ENCODE data around the gene S100A2. TPM values are rescaled to one million over a fixed set of nuclear protein-coding genes. Genes with fewer than 3 reads are reported as not detected.
"Not testable (repeated sequence)": the region's sequence is repeated elsewhere in the genome, so short reads cannot be mapped to it uniquely, and the experiment has no call there.

S100A2 gene
- total RNA-seq, 1 experiment from 2014 or later: 373 TPM

DNA sequence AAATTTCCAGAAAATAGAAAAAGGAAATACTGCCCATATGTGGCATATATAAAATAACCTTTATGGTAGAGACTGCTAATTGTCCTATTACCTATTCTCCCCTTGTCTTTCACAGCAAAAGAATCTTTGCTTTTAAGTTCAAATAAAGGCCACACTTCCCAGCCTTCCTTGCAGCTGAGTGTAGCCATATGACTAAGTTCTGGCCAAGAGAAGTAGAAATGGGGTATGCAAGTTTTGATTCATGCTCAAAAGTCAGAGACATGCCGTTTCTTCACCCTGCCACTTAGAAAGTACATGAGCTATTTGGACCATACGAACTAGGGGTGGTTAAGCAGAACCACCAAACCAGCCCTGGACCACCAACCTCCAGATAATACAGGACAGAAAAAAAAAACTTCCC is 18.3 kb upstream of the S100A2 start:
- no peaks in the 10 kb centered on the region for H4K20me1 ChIP-seq (ENCODE audit: low read length)
- ATAC-seq (no peak), DNase-seq (no peak)
- ChIA-PET CTCF (no interaction called here), POLR2A (ENCODE audit: unreplicated experiment) (interaction anchor here (0.5 kb wide), 1 partner anchor 21 kb away, joined by 13 read pairs; no protein-coding TSS in a partner anchor)
- no peak overlapping the region for H3K9ac ChIP-seq (ENCODE audit: low read length)
- H3K4me1 ChIP-seq (ENCODE audit: insufficient read depth, low read length): peaks cover 10% of the 10 kb centered on the region
- H3K9me2 ChIP-seq (replicated peaks; ENCODE audit: low read length): no peaks in the 10 kb centered on the region
- no peaks in the 10 kb centered on the region for H3K79me2 ChIP-seq (ENCODE audit: low read length)
- H3K36me3 ChIP-seq (ENCODE audit: low read depth, low read length): no peaks in the 10 kb centered on the region
- no peak overlapping the region for H2AFZ ChIP-seq (ENCODE audit: low read length)
- TF ChIP-seq EZH2phosphoT487 (IDR thresholded peaks at IDR 0.05; ENCODE audit: borderline replicate concordance, low read length) (no peak), EZH2 (IDR thresholded peaks at IDR 0.05; ENCODE audit: low read length, unreplicated experiment) (no peak)
- TF ChIP-seq, protein P1, sequence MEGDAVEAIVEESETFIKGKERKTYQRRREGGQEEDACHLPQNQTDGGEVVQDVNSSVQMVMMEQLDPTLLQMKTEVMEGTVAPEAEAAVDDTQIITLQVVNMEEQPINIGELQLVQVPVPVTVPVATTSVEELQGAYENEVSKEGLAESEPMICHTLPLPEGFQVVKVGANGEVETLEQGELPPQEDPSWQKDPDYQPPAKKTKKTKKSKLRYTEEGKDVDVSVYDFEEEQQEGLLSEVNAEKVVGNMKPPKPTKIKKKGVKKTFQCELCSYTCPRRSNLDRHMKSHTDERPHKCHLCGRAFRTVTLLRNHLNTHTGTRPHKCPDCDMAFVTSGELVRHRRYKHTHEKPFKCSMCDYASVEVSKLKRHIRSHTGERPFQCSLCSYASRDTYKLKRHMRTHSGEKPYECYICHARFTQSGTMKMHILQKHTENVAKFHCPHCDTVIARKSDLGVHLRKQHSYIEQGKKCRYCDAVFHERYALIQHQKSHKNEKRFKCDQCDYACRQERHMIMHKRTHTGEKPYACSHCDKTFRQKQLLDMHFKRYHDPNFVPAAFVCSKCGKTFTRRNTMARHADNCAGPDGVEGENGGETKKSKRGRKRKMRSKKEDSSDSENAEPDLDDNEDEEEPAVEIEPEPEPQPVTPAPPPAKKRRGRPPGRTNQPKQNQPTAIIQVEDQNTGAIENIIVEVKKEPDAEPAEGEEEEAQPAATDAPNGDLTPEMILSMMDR (conservative IDR thresholded peaks at IDR 0.05; ENCODE audit: low read depth, low read length): no peak
- H3K4me3 ChIP-seq (ENCODE audit: low read length): no peak overlapping the region
- H3K4me2 ChIP-seq (ENCODE audit: low read length): no peak overlapping the region
- no peaks in the 10 kb centered on the region for H3F3A ChIP-seq (ENCODE audit: low read length, unreplicated experiment)
- H3K27ac ChIP-seq (ENCODE audit: low read length): no peak overlapping the region
- intact Hi-C loops (cut with micrococcal nuclease): no loop called here
- no peaks in the 10 kb centered on the region for H3K9me3 ChIP-seq (ENCODE audit: low read length)
- no peaks in the 10 kb centered on the region for H3K27me3 ChIP-seq (ENCODE audit: low read length)
- BruUV-seq (replicated peaks): no TSS peak

DNA sequence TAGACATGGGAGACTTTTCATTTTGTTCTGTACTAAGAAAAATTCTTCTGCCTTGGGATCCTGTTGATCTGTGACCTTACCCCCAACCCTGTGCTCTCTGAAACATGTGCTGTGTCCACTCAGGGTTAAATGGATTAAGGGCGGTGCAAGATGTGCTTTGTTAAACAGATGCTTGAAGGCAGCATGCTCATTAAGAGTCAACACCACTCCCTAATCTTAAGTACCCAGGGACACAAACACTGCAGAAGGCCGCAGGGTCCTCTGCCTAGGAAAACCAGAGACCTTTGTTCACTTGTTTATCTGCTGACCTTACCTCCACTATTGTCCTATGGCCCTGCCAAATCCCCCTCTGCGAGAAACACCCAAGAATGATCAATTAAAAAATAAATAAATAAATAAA is 17.9 kb upstream of the S100A2 start:
- CTCF ChIA-PET; H3K27me3 ChIP-seq (ENCODE audit: low read length); H3K79me2 ChIP-seq (ENCODE audit: low read length); H3K27ac ChIP-seq (ENCODE audit: low read length); ATAC-seq; H3K4me3 ChIP-seq (ENCODE audit: low read length); H3K36me3 ChIP-seq (ENCODE audit: low read depth, low read length); H3K4me2 ChIP-seq (ENCODE audit: low read length); H4K20me1 ChIP-seq (ENCODE audit: low read length); H3K9me2 ChIP-seq (replicated peaks; ENCODE audit: low read length); H3K9ac ChIP-seq (ENCODE audit: low read length); DNase-seq; H3F3A ChIP-seq (ENCODE audit: low read length, unreplicated experiment); BruUV-seq (replicated peaks); H3K4me1 ChIP-seq (ENCODE audit: insufficient read depth, low read length); H3K9me3 ChIP-seq (ENCODE audit: low read length); intact Hi-C loops (cut with micrococcal nuclease); H2AFZ ChIP-seq (ENCODE audit: low read length): not testable (repeated sequence)
- POLR2A ChIA-PET (ENCODE audit: unreplicated experiment): interaction anchor here (0.5 kb wide), 1 partner anchor 21 kb away, joined by 13 read pairs; no protein-coding TSS in a partner anchor

DNA sequence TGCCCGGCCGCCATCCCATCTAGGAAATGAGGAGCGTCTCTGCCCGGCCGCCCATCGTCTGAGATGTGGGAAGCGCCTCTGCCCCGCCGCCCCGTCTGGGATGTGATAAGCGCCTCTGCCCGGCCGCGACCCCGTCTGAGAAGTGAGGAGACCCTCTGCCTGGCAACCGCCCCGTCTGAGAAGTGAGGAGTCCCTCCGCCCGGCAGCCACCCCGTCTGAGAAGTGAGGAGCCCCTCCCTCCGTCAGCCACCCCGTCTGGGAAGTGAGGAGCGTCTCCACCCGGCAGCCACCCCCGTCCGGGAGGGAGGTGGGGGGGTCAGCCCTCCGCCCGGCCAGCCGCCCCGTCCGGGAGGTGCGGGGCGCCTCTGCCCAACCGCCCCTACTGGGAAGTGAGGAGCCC is 17.2 kb upstream of the S100A2 start:
- H3K9me3 ChIP-seq (ENCODE audit: low read length); DNase-seq: not testable (repeated sequence)

DNA sequence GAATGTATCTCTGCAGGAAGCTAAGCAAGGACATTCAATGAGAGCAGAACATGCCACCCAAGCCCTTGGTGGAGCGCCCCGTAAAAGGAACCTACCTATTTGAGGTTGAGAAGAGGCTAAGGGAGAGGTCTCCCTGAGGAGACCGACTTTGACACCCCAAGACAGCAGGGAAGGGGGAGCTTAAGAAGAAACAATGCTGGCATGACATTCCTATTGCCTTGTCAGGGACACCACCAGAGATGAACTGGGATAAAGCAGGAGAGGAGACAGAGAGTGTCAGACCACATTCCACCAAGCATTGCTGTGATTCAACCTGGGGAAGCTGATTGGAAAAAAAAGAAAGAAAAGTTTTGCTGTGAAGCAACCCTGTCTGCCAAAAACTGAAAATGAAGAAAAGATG is 13.3 kb upstream of the S100A2 start:
- no peak overlapping the region for H3K4me3 ChIP-seq (ENCODE audit: low read length)
- no peak overlapping the region for H3K4me2 ChIP-seq (ENCODE audit: low read length)
- TF ChIP-seq EZH2phosphoT487 (IDR thresholded peaks at IDR 0.05; ENCODE audit: borderline replicate concordance, low read length) (no peak), EZH2 (IDR thresholded peaks at IDR 0.05; ENCODE audit: low read length, unreplicated experiment) (no peak)
- TF ChIP-seq, protein P1 (conservative IDR thresholded peaks at IDR 0.05; ENCODE audit: low read depth, low read length): no peak
- no peaks in the 10 kb centered on the region for H4K20me1 ChIP-seq (ENCODE audit: low read length)
- H2AFZ ChIP-seq (ENCODE audit: low read length): no peak overlapping the region
- no TSS peak for BruUV-seq (replicated peaks)
- POLR2A ChIA-PET (ENCODE audit: unreplicated experiment): no interaction called here
- H3F3A ChIP-seq (ENCODE audit: low read length, unreplicated experiment): no peaks in the 10 kb centered on the region
- DNase-seq: no peak
- peaks cover 5% of the 10 kb centered on the region; the same call in 1 of the 2 replicates for H3K4me1 ChIP-seq (ENCODE audit: insufficient read depth, low read length)
- H3K79me2 ChIP-seq (ENCODE audit: low read length): no peaks in the 10 kb centered on the region
- no peaks in the 10 kb centered on the region for H3K27me3 ChIP-seq (ENCODE audit: low read length)
- H3K9ac ChIP-seq (ENCODE audit: low read length): no peak overlapping the region
- H3K36me3 ChIP-seq (ENCODE audit: low read depth, low read length): no peaks in the 10 kb centered on the region
- H3K9me2 ChIP-seq (replicated peaks; ENCODE audit: low read length): no peaks in the 10 kb centered on the region
- ATAC-seq: no peak
- intact Hi-C loops (cut with micrococcal nuclease): no loop called here
- no peaks in the 10 kb centered on the region for H3K9me3 ChIP-seq (ENCODE audit: low read length)
- CTCF ChIA-PET: no interaction called here
- no peak overlapping the region for H3K27ac ChIP-seq (ENCODE audit: low read length)

More for the DNA sequence above, 17.2 kb upstream of the S100A2 start:
- H3K4me3 ChIP-seq (ENCODE audit: low read length); ATAC-seq; H3K27me3 ChIP-seq (ENCODE audit: low read length); H3K27ac ChIP-seq (ENCODE audit: low read length); H3K36me3 ChIP-seq (ENCODE audit: low read depth, low read length); CTCF ChIA-PET; intact Hi-C loops (cut with micrococcal nuclease); H3K9me2 ChIP-seq (replicated peaks; ENCODE audit: low read length); POLR2A ChIA-PET (ENCODE audit: unreplicated experiment); H3K4me2 ChIP-seq (ENCODE audit: low read length); H3K79me2 ChIP-seq (ENCODE audit: low read length); H3K9ac ChIP-seq (ENCODE audit: low read length); H2AFZ ChIP-seq (ENCODE audit: low read length); H4K20me1 ChIP-seq (ENCODE audit: low read length); BruUV-seq (replicated peaks); H3F3A ChIP-seq (ENCODE audit: low read length, unreplicated experiment): not testable (repeated sequence)
- peaks cover 11% of the 10 kb centered on the region for H3K4me1 ChIP-seq (ENCODE audit: insufficient read depth, low read length)
